IPS DF 4.7 (cell line): Measurements from ENCODE around the gene SERPING1.
A peak's percentile ranks its signal among the peaks of the same experiment; 100 is the strongest.

ENCODE experiments used
- DNase-seq: peaks from one replicate; pipeline ENCODE4 v3.0.0-alpha.2; 2013; ENCODE audit warnings: low spot score; ENCODE audit errors: extremely low read depth

Gene SERPING1

DNA sequence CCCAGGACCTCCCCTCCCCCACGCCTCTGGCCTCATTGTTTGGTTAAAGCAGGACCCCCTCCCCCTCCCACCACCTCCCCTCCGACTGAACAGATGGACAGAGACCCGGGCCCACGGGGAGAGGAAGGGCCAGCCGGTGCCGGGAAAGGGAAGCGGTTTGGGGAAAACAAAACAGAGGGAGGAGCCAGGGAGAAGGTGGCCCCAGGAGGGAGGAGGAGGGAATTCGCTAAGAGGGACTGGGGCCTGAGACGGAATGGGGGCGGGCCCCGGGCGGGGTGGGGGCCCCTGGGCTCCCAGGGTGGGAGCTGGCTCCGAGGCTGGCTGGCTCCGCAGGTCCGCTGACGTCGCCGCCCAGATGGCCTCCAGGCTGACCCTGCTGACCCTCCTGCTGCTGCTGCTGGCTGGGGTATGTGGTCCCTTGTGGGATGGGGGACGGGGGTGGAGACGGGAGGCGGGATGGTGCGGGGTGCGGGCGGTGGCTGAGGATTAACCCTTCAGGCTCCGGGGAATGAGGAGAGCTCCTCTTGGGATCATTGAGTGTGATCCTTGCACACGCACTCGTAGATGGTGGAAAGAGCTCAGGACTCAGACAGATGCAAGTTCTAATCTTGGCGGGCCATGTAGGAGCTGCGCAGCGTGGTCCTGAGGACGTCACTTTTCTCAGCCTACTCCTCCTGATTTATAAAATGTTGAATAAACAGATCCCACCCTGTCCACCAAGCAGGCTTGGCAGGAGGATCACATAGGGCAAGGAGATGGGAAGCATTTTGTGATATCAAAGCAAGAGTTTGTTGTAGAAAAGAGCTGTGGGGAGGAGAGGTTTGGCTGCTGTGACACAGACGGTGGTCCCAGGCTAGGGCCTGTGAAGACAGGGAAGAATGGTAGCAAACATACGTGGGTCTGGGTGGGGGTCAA, 688 bp downstream of the SERPING1 start:
- peak; percentile 74 for DNase-seq

DNA sequence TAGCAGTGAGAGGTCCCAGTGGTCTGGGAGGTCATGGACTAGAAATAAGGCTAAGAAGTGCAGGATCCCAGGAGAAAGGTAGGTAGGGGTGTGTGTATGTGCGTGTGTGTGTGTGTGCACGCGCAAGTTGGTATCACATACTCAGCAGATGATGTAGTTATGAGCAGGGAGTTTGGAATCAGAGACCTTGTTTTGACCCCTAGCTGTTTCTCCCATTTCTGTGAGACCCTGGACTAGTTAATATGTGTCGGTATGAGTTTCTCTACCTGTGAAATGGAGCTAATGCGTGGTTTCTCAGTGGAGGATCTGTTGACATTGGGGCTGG, 1.3 kb downstream of the SERPING1 start:
- no peak for DNase-seq

DNA sequence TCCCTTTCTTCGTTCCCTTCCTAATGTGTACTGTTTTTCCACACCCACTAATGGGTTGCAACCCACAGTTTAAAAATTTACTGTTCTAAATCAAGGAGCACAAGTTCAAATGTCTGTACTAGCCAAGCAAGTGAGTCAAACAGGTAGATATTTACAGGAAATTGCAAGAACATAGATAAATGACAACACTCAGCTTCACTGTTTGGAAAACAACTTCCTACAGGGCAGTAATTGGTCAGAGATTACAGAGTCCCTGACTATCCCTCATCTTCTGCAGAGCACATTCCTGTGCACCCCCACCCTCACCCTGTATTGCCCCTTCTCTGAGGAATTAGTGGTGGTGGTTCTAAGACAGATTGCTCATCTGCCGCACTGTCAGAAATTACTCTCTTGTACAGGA, 1.9 kb downstream of the SERPING1 start:
- DNase-seq, result no peak

DNA sequence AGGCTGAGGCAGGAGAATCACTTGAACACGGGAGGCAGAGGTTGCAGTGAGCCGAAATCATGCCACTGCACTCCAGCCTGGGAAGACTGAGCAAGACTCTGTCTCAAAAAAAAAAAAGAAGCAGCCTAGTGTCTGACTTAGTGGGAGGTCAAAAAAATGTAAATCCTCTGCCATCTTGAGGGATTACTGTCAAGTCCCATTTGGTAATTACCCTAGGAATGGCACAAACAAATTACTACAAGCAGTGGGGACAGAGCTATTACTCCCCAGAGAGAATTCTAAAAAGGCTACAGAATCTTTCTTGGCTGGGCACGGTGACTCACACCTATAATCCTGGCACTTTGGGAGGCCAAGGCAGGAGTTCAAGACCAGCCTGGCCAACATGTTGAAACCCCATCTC, 3.8 kb downstream of the SERPING1 start:
- no peak for DNase-seq

DNA sequence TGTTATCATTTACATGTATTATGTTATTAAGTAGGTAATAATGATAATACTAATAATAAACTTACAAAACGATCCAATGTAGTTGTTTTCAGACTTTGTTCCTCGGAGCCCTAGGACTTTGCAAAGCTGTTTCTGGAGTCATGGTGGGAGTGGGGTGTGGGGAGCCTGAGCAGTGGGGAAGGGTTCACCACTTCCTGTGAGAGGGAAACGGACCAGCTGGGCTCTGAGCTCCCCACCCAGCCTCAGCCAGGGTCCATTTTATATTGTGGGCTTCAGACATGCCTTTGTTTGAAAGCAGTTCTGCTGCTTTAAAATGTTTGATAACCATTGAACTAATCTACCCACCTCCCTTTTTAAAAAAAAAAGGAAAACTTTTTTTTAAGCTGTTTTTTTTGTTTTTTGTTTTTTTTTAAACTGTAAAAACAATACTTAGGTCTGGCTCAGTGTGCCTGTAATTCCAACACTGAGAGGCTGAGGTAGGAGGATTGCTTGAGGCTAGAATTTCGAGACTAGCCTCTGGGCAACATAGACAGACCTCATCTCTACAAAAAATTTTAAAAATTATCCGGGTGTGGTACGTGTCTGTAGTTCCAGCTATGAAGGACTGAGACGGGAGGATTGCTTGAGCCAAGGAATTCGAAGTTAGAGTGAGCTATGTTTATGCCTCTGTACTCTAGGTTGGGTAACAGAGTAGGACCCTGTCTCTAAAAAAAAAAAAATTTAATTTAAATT, 7.0 kb downstream of the SERPING1 start:
- DNase-seq, result no peak

DNA sequence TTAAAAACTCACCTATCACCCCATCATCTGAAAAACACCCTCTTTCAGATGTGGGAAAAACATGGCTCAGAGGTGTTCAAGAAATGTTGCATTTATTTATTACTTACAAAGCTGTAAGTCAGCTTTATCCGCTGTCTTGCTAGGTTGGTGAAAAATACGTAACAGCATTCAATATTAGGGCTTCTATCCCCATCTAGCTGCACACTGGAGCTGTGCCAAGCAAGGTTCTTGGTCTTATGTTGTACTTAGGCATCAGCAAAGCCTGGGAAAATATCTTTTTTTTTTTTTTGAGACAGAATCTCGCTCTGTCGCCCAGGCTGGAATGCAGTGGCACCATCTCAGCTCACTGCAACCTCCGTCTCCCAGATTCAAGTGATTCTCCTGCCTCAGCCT, 7.5 kb downstream of the SERPING1 start:
- no peak for DNase-seq

DNA sequence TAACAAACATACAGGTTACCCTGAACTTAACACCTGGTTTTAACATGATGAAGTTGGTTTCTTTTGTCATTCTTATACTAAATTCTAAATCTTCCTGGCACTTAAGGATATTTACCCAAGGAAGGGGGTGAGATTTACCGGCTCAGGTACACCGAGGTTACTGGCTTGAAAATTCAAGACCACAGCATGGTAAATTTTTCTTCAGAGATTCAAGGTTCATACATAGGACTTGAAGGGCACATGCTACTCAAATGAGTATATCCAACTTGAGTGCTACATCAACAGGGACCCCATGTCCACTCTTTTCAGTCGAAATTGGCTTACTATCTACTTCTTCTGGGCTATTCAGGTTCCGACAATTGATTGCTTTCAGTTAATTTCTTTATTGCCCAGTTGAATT, 12.7 kb downstream of the SERPING1 start:
- DNase-seq, result no peak

DNA sequence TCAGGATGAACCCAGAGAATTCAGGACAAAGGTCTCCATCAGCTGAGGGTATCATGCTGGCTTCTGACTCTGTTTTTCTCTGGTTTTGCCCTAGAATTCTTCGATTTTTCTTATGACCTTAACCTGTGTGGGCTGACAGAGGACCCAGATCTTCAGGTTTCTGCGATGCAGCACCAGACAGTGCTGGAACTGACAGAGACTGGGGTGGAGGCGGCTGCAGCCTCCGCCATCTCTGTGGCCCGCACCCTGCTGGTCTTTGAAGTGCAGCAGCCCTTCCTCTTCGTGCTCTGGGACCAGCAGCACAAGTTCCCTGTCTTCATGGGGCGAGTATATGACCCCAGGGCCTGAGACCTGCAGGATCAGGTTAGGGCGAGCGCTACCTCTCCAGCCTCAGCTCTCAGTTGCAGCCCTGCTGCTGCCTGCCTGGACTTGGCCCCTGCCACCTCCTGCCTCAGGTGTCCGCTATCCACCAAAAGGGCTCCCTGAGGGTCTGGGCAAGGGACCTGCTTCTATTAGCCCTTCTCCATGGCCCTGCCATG, 16.8 kb downstream of the SERPING1 start:
- DNase-seq, result no peak

DNA sequence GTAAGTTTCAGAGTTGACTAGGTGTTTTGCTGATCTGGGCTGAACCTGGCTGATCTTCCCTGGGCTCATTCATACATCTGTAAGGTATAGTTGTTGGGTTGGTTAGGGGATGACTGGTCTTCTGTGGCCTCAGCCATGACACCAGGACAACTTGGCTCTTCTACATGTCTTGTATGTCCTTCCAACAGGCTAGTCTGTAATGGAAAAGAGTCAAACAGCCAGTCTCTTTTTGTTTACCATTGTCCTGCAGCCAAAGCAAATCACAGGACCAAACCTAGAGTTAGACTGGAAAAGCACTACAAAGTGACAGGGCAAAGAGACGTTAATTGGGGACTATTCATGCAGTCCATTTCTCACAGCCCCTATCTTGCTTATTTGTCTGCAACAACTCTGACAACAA, 17.8 kb downstream of the SERPING1 start:
- no peak for DNase-seq

DNA sequence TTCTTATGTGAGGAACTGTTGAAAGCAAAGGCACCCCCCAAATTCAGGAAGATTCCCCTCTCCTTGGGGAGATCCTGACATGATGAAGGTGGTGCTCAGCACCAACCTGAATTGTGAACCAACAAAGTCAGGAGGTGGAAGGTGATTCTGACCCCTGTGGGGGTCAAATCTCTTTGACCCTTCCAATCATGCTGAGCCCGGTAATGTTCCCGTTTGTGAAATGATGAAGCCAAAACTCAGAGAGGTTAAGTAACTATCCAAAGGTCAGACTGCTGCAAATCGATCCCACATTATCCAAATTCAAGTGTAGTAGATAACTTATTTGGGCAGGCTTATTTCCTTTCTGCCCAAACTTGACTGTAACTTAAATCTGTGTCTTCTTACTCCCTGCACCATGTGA, 19.1 kb downstream of the SERPING1 start:
- DNase-seq, result no peak

DNA sequence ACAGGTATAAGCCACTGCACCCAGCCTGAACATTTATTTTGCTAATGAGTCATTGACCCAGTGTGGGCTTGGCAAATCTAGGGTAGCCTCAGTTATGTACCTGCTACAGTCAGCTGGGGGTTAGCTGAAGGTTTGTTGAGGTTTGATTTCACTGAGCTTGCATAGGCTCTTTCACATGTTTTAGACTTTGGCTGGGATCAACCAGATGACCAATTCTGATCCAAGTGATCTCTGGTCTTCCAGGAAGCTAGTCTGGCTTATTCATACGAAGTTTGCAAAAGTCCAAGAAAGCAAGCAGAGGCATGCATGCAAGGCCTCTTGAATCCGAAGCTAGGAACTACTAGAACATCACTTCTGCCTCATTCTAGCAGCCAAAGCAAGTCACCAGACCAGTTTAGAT, 21.0 kb downstream of the SERPING1 start:
- DNase-seq, result no peak

DNA sequence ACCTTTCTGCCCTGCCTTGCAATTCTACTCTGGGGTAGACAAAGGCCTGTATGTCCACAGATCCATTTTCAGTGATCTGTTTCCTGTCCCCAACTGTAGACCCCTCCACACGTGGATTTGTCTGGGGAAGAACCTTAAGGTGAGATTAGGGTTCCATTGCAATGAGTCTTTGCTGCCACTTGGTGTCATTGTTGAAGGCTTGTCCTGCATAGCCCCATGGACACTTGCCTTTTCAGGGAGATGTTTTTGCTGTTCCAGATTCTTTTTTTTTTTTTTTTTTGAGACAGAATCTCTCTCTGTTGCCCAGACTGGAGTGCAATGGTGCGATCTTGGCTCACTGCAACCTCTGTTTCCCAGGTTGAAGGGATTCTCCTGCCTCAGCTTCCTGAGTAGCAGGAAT, 21.8 kb downstream of the SERPING1 start:
- no peak for DNase-seq

DNA sequence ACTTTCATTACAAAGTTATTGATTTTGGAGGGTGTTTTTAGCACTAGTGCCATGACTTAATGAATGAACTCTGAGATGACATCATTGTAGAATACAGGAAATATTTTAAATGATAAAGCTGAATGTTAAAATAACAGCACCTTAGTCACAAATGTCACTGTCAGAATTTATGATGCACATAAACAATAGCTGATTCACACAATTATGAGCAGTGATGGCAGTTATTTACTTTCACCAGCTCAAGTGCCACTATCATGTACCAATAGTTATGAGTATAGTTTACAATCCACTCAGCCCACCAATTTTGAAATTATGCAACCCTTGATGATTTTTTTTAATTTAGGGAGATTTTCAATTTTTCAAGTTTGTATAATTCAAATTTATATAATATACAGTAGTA, 23.0 kb downstream of the SERPING1 start:
- DNase-seq, result no peak

DNA sequence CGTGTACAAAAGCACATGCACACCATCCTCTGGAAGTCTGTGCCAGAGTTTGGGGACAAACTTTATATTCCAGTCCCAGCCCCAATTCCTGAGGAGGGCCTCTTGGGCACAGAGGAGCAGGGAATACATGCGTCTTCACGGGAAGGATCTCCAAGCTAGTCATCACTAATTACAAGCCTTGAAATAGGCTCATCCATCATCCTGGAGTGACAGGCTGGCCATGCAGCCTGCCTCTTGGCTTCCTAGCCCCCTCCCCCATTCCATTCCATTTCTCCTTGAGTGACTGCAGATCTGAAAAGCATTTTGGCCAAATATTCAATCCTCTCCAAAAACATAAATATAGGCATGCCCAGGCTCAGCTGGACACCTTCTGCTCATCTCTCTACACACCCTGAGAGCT, 24.8 kb downstream of the SERPING1 start:
- no peak for DNase-seq

DNA sequence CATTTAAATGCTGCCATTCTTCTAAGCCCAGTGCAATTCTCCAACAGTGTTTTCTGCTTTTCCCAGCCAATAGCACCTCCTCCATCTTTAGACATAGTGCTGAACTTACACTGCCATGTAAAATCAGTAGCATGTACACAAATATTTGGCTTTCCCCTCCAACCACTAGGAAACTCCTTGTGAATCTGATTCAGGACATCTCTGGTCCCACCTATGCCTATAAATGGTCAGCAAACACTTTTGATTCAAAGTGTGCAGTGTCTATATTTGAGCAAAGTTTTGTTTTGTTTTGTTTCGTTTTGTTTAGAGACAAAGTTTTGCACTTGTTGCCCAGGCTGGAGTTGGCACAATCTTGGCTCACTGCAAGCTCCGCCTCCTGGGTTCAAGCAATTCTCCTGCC, 27.4 kb downstream of the SERPING1 start:
- DNase-seq, result no peak

DNA sequence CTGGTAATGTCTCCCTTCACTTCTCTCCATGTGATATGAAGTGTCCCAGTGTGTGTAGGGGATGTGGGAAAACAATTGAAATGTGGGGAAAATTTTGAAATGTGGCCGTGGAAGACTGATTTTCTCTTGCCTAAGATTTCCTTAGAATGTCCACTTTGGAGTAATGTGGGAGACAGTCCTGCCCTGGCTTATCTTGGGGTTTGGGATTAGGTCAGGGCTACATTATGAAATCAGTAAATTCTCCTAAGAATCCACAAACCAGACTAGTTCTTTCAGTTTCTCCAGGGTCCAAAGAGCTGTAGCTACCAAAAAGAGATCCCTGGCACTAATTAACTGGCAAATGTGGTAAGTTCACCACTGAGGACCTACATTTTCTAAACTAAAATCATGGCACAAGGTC, 29.4 kb downstream of the SERPING1 start:
- DNase-seq, result no peak

DNA sequence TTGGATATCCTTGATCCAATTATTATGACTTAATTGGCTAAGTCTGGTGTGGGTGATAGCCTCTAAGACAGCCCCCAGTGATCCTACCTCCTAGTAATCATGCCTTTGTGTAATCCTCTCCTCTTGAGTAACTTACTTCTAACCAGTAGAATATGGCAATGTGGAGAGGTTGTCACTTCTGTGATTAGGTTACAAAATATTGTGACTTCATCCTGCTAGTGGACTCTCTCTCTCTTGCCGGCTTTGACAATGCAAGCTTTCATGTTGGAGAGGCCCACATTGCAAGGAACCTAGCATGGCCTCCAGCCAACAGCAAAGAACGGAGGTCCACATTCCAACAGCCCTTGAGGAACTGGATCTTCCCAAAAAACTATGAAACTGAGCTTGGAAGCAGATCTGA, 32.7 kb downstream of the SERPING1 start:
- no peak for DNase-seq

DNA sequence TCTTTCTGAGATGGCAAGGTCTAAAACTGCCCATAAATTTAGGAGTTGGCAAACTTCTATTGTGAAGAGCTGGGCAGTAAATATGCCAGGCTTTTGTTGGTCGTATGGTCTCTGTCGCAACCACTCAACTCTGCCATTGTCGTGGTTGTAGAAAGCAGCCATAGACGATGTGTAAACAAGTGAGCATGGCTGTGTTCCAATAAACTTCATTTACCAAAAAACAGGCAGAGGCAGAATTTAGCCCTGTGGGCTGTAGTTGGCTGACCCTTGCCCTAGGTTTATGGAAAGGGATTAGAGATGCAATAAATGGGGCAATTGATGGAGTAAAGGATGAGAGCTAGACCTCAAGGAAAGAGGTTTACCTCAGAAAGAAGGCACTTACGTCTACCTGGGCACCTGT, 34.6 kb downstream of the SERPING1 start:
- no peak for DNase-seq

DNA sequence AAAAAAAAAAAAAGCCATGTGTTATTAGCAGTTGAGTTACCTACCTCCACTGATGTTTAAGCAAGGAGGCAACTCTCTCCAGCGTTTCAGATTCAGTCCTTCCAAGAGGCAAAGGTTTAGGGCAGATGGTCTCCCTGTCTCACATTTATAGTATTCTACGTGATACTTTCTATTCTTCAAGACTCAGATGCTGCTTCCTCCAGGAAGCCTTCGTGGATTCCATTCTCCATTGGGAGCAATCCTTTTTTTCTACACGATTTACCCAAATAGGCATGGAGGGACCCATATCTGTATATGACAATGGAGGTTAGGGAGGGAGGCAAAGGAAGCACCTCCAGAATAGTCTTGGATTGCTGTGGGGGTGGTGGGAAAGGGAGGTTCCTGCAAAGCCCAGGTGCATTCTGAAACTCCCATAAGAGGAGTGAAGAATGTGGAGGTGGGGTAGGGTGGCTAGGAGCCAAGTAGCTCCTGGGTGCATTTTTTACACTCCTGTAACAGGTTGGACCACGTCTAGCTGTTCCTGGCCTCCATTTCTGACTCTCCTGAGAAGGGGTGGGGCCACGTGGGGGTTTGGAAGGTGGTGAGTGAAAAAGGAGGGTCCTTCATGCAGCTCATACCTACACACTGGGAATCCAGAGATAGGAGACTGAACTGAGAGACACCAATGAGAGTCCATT, 36.0 kb downstream of the SERPING1 start:
- DNase-seq, result no peak

DNA sequence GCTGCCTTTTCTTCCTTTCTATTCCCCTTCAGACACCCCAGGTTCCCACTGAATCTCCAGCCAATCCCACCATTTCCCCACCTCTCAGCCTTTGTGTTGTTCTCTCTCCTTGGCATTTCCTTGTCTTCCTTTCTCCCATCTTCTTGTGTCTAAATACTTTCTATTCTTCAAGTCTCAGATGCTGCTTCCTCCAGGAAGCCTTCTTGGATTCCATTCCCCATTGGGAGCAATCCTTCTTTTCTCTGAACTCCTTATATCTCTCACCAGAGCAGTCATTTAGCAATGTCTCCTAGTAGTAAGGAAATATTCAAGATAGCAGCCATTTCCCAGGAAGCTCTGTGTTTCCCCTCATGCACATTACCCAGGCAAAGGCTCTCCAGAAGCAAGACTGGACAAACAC, 36.8 kb downstream of the SERPING1 start:
- DNase-seq, result no peak

DNA sequence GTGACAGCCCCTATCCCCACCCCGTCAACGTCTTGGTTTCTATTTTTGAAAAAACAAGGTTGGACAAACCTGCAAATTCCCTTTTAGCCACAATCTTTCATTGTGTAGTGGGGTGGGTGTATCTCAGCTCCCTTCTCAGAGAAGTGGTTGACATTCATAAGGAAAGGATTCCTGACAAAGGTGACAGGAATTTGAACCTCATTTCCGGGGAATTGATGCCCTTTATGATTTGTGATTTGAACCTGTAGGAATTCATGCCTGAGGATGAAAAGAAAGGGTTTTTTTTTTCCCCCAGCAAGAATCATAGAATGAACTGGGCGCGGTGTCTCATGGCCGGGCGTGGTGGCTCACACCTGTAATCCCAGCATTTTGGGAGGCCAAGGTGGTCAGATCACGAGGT, 37.8 kb downstream of the SERPING1 start:
- no peak for DNase-seq

DNA sequence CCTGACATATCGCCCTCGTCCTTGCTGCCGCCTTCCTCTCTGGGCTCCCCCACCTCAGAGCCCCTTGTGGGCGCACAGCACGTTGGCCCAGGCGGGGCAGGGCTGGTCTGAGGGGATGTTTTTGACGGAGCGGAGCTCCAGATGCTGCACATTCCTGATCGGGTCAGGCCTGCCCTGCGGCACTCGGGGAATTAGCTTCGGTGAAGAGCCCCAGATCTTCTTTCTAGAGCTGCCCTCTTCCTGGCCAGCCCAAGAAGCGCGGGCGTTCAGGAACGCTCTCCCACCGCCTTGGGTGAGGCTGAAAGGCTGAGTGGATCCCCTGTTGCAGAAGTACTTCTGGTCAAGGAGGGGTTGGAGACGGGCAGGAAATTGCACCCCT, 40.1 kb downstream of the SERPING1 start:
- DNase-seq, result no peak
